HEK293 (cell line): Measurements from ENCODE around the gene TMEM273.

Experiments
- CTCF ChIA-PET: fragments of 350-600 bp; formaldehyde crosslinking; extraction: SDS; loops from one replicate; lab custom pipeline; 2021; ENCODE audit warnings: antibody characterized with exemption; lab: Yijun Ruan, JAX
- POLR2A ChIA-PET: fragments of 300-600 bp; formaldehyde crosslinking; extraction: SDS; loops from one replicate; lab custom pipeline; 2020; ENCODE audit warnings: antibody characterized with exemption, inconsistent platforms; lab: Yijun Ruan, JAX
- H3K27ac ChIP-seq: fragments of 200-500 bp; sonication (Bioruptor generic); 2 replicates; pipeline ENCODE4 v1.5.1; 2014; ENCODE audit warnings: low read depth, low read length, control low read depth, inconsistent platforms; ENCODE audit errors: extremely low read depth
- H3K36me3 ChIP-seq, 2 experiments: fragments of 200-500 bp in 1 of 2; sonication (Bioruptor generic) in 1 of 2; 1 replicate in 1 of 2; 2 replicates in 1 of 2; pipeline ENCODE4 v1.5.1; 2014 to 2017; ENCODE audit warnings: inconsistent platforms in 2 of 2, low read length in 2 of 2; ENCODE audit not compliant: control insufficient read depth in 2 of 2, insufficient read depth in 1 of 2
- H3K4me1 ChIP-seq: fragments of 200-500 bp; sonication (Bioruptor generic); 2 replicates; pipeline ENCODE4 v1.5.1; 2014; ENCODE audit warnings: mild to moderate bottlenecking, low read length, inconsistent platforms; ENCODE audit not compliant: control insufficient read depth, insufficient read depth
- H3K4me3 ChIP-seq: 2 replicates; pipeline ENCODE4 v1.5.1; 2011; ENCODE audit warnings: low read depth, mild to moderate bottlenecking, control low read depth, low read length, moderate library complexity
- H3K9me3 ChIP-seq: fragments of 200-500 bp; sonication (Bioruptor generic); 2 replicates; pipeline ENCODE4 v1.5.1; 2014; ENCODE audit warnings: low read depth, low read length, inconsistent platforms; ENCODE audit not compliant: control insufficient read depth, insufficient read depth
- GLI2 ChIP-seq: fragments of 450-650 bp; formaldehyde crosslinking; IDR thresholded peaks from 2 replicates; pipeline ENCODE4; 2017; ENCODE audit warnings: missing biosample characterization, missing genetic modification characterization, low read depth, borderline replicate concordance
- PATZ1 ChIP-seq: fragments of 450-650 bp; formaldehyde crosslinking; IDR thresholded peaks from 2 replicates; pipeline ENCODE4 v1.5.1; 2016; ENCODE audit warnings: missing biosample characterization, missing genetic modification characterization
- PRDM1 ChIP-seq: fragments of 450-650 bp; formaldehyde crosslinking; IDR thresholded peaks from 2 replicates; pipeline ENCODE4; 2016; ENCODE audit warnings: missing biosample characterization, missing genetic modification characterization
- SALL2 ChIP-seq: fragments of 450-650 bp; formaldehyde crosslinking; IDR thresholded peaks from 2 replicates; pipeline ENCODE4 v1.5.0; 2017; ENCODE audit warnings: missing biosample characterization, mild to moderate bottlenecking, missing genetic modification characterization, borderline replicate concordance
- ZFP41 ChIP-seq: fragments of 450-650 bp; formaldehyde crosslinking; IDR thresholded peaks from 2 replicates; pipeline ENCODE4 v1.5.1; 2016; ENCODE audit warnings: missing biosample characterization, missing genetic modification characterization, borderline replicate concordance
- ZNF114 ChIP-seq: fragments of 450-650 bp; formaldehyde crosslinking; IDR thresholded peaks from 2 replicates; pipeline ENCODE4 v1.5.0; 2017; ENCODE audit warnings: missing biosample characterization, missing genetic modification characterization
- ZNF133 ChIP-seq: fragments of 450-650 bp; formaldehyde crosslinking; IDR thresholded peaks from 2 replicates; pipeline ENCODE4 v1.5.1; 2016; ENCODE audit warnings: missing biosample characterization, missing genetic modification characterization
- ZNF423 ChIP-seq: fragments of 450-650 bp; formaldehyde crosslinking; IDR thresholded peaks from 2 replicates; pipeline ENCODE4 v1.5.1; 2016; ENCODE audit warnings: missing biosample characterization, missing genetic modification characterization
- ZNF501 ChIP-seq: fragments of 450-650 bp; formaldehyde crosslinking; IDR thresholded peaks from 2 replicates; pipeline ENCODE4 v1.5.1; 2016; ENCODE audit warnings: missing biosample characterization, missing genetic modification characterization
- ZNF571 ChIP-seq: fragments of 450-650 bp; formaldehyde crosslinking; IDR thresholded peaks from 2 replicates; pipeline ENCODE4 v1.5.0; 2017; ENCODE audit warnings: missing biosample characterization, missing genetic modification characterization
- ZNF596 ChIP-seq: fragments of 450-650 bp; IDR thresholded peaks from 2 replicates; pipeline ENCODE4 v1.5.0; 2018; ENCODE audit warnings: missing biosample characterization, mild to moderate bottlenecking, missing genetic modification characterization, moderate library complexity
- ZNF600 ChIP-seq: fragments of 450-650 bp; formaldehyde crosslinking; IDR thresholded peaks from 2 replicates; pipeline ENCODE4 v1.5.1; 2016; ENCODE audit warnings: missing biosample characterization, missing genetic modification characterization
- ZNF624 ChIP-seq: fragments of 450-650 bp; formaldehyde crosslinking; IDR thresholded peaks from 2 replicates; pipeline ENCODE4 v1.5.1; 2017; ENCODE audit warnings: missing biosample characterization, missing genetic modification characterization
- ZNF654 ChIP-seq: fragments of 450-650 bp; formaldehyde crosslinking; IDR thresholded peaks from 2 replicates; pipeline ENCODE4 v1.5.1; 2016; ENCODE audit warnings: low read depth, missing biosample characterization, missing genetic modification characterization
- ZNF660 ChIP-seq: fragments of 450-650 bp; IDR thresholded peaks from 2 replicates; pipeline ENCODE4 v1.5.1; 2018; ENCODE audit warnings: missing biosample characterization, mild to moderate bottlenecking, missing genetic modification characterization
- ZNF701 ChIP-seq: fragments of 450-650 bp; formaldehyde crosslinking; IDR thresholded peaks from 2 replicates; pipeline ENCODE4 v1.5.1; 2016; ENCODE audit warnings: missing biosample characterization, missing genetic modification characterization
- ZNF776 ChIP-seq: fragments of 450-650 bp; formaldehyde crosslinking; IDR thresholded peaks from 2 replicates; pipeline ENCODE4 v1.5.0; 2017; ENCODE audit warnings: missing biosample characterization, missing genetic modification characterization, borderline replicate concordance
- ZNF777 ChIP-seq: fragments of 450-650 bp; formaldehyde crosslinking; IDR thresholded peaks from 2 replicates; pipeline ENCODE4 v1.5.1; 2017; ENCODE audit warnings: missing biosample characterization, missing genetic modification characterization, borderline replicate concordance
- ZNF830 ChIP-seq: fragments of 450-650 bp; IDR thresholded peaks from 2 replicates; pipeline ENCODE4 v1.5.0; 2018; ENCODE audit warnings: missing biosample characterization, missing genetic modification characterization, low read depth, mild to moderate bottlenecking, moderate library complexity
- TF ChIP-seq, protein P1 (sequence below): fragments of 450-650 bp; formaldehyde crosslinking; IDR thresholded peaks from 2 replicates; pipeline ENCODE4 v1.5.1; 2016; ENCODE audit warnings: missing biosample characterization, missing genetic modification characterization
- TF ChIP-seq, protein P2 (sequence below): fragments of 450-650 bp; formaldehyde crosslinking; IDR thresholded peaks from 2 replicates; pipeline ENCODE4 v1.5.1; 2016; ENCODE audit warnings: missing biosample characterization, missing genetic modification characterization, borderline replicate concordance

TMEM273 gene

GRCh38 chr10:49164559-49165188, 23.5 kb downstream of the TMEM273 start:
- TF ChIP-seq ZNF624 (tag by site-specific recombination) (no peak), ZNF654 (peak; percentile 17; the same call in 1 of the 2 replicates)
- TF ChIP-seq, protein P1, sequence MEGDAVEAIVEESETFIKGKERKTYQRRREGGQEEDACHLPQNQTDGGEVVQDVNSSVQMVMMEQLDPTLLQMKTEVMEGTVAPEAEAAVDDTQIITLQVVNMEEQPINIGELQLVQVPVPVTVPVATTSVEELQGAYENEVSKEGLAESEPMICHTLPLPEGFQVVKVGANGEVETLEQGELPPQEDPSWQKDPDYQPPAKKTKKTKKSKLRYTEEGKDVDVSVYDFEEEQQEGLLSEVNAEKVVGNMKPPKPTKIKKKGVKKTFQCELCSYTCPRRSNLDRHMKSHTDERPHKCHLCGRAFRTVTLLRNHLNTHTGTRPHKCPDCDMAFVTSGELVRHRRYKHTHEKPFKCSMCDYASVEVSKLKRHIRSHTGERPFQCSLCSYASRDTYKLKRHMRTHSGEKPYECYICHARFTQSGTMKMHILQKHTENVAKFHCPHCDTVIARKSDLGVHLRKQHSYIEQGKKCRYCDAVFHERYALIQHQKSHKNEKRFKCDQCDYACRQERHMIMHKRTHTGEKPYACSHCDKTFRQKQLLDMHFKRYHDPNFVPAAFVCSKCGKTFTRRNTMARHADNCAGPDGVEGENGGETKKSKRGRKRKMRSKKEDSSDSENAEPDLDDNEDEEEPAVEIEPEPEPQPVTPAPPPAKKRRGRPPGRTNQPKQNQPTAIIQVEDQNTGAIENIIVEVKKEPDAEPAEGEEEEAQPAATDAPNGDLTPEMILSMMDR (tag by site-specific recombination), result peak; percentile 24; the same call in 1 of the 2 replicates
- TF ChIP-seq, all 188 proteins: peak for 2
- no peaks in the 10 kb centered on the region for H3K9me3 ChIP-seq
- no peaks in the 10 kb centered on the region for H3K36me3 ChIP-seq
- no peak overlapping the region for H3K4me3 ChIP-seq
- POLR2A ChIA-PET, result no interaction called here
- no peak overlapping the region for H3K27ac ChIP-seq
- CTCF ChIA-PET, result interaction anchor here (0.6 to 1.7 kb wide), 6 partner anchors 9 to 506 kb away, joined by 3 to 5 read pairs (median 3); no protein-coding TSS in a partner anchor
- H3K4me1 ChIP-seq, result no peaks in the 10 kb centered on the region

- POLR2A ChIA-PET, result no interaction called here
- CTCF ChIA-PET, result interaction anchor here (0.6 to 1.7 kb wide), 5 partner anchors 8 to 507 kb away, joined by 3 to 5 read pairs (median 3); no protein-coding TSS in a partner anchor
- no peak overlapping the region for H3K27ac ChIP-seq
- TF ChIP-seq ZNF776, result no peak
- TF ChIP-seq, all 188 proteins: peak for 0
- Histone ChIP-seq H3K4me3 (no peak overlapping the region), H3K4me1 (no peaks in the 10 kb centered on the region), H3K9me3 (no peaks in the 10 kb centered on the region), H3K36me3 (no peaks in the 10 kb centered on the region)
Measured at GRCh38 chr10:49163741-49164140, 24.4 kb downstream of the TMEM273 start.

- Histone ChIP-seq H3K4me3 (no peak overlapping the region), H3K36me3 (no peaks in the 10 kb centered on the region), H3K9me3 (no peaks in the 10 kb centered on the region), H3K27ac (no peak overlapping the region), H3K4me1 (no peaks in the 10 kb centered on the region)
- POLR2A ChIA-PET, result no interaction called here
- CTCF ChIA-PET, result interaction anchor here (0.6 kb wide), 1 partner anchor 506 kb away, joined by 5 read pairs; no protein-coding TSS in a partner anchor
- TF ChIP-seq PATZ1 (tag by site-specific recombination) (no peak), ZNF600 (tag by site-specific recombination) (no peak), ZNF777 (tag by site-specific recombination) (no peak), SALL2 (tag by site-specific recombination) (no peak), ZNF571 (tag by site-specific recombination) (no peak)
Measured at GRCh38 chr10:49162761-49163310, 25.4 kb downstream of the TMEM273 start.

DNA sequence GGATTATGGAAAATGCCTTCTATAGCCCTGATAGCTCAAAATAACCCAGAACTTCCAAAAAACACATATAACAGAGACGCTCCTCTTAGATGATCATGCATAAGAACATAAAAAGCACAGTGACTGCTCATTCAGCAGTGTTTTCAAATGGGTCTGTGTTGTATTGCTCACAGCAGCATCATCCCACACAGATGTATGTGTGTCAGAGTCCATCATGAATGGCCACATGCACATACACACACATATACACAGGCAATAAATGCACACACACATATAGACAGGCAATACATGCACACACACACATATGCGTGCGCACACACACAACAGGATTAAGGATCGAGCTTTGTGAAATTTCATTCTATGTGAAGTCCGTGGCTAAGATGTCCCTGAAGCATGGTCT, 26.1 kb downstream of the TMEM273 start:
- no peaks in the 10 kb centered on the region for H3K9me3 ChIP-seq
- ChIA-PET CTCF (interaction anchor here (1.0 to 1.7 kb wide), 4 partner anchors 49 to 504 kb away, joined by 3 to 13 read pairs (median 4); no protein-coding TSS in a partner anchor), POLR2A (no interaction called here)
- no peaks in the 10 kb centered on the region for H3K4me1 ChIP-seq
- no peak overlapping the region for H3K4me3 ChIP-seq
- H3K27ac ChIP-seq, result no peak overlapping the region
- H3K36me3 ChIP-seq, result no peaks in the 10 kb centered on the region
- no peak for TF ChIP-seq ZNF596 (tag by site-specific recombination)
- no peak for TF ChIP-seq ZNF830 (tag by site-specific recombination)
- TF ChIP-seq, protein P2, sequence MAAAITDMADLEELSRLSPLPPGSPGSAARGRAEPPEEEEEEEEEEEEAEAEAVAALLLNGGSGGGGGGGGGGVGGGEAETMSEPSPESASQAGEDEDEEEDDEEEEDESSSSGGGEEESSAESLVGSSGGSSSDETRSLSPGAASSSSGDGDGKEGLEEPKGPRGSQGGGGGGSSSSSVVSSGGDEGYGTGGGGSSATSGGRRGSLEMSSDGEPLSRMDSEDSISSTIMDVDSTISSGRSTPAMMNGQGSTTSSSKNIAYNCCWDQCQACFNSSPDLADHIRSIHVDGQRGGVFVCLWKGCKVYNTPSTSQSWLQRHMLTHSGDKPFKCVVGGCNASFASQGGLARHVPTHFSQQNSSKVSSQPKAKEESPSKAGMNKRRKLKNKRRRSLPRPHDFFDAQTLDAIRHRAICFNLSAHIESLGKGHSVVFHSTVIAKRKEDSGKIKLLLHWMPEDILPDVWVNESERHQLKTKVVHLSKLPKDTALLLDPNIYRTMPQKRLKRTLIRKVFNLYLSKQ (tag by site-specific recombination), result no peak
- TF ChIP-seq ZNF701, result no peak
- no peak for TF ChIP-seq ZNF660 (tag by site-specific recombination)
- TF ChIP-seq GLI2 (tag by site-specific recombination), result no peak
- TF ChIP-seq ZNF501 (tag by site-specific recombination), result no peak
- TF ChIP-seq ZNF133 (tag by site-specific recombination), result no peak
- TF ChIP-seq ZFP41, result no peak
- no peak for TF ChIP-seq PRDM1 (tag by site-specific recombination)
- TF ChIP-seq ZNF114, result no peak
- no peak for TF ChIP-seq ZNF423 (tag by site-specific recombination)
